HepG2 (cell line): ENCODE measurements around the gene THRA. TPM values are rescaled to one million over a fixed set of nuclear protein-coding genes. Genes with fewer than 3 reads are reported as not detected.

Source experiments
- BRD4 ChIP-seq: sonication (generic); formaldehyde crosslinking; IDR thresholded peaks from 2 replicates; pipeline ENCODE4 v1.4.0; 2020; ENCODE audit warnings: missing genetic modification reagents
- HMGA1 ChIP-seq: sonication (generic); formaldehyde crosslinking; conservative IDR thresholded peaks from 2 replicates; pipeline ENCODE4 v1.4.0; 2020; ENCODE audit warnings: missing genetic modification reagents
- HNF1B ChIP-seq: sonication (generic); formaldehyde crosslinking; IDR thresholded peaks from 2 replicates; pipeline ENCODE4 v1.5.1; 2020; ENCODE audit warnings: mild to moderate bottlenecking, moderate library complexity, missing genetic modification reagents
- MAFG ChIP-seq: sonication (generic); formaldehyde crosslinking; IDR thresholded peaks from 2 replicates; pipeline ENCODE4 v1.5.1; 2020; ENCODE audit warnings: mild to moderate bottlenecking, missing genetic modification reagents
- NRL ChIP-seq: sonication (generic); formaldehyde crosslinking; IDR thresholded peaks from 2 replicates; pipeline ENCODE4 v1.5.0; 2020; ENCODE audit warnings: missing genetic modification reagents, mild to moderate bottlenecking, moderate library complexity, borderline replicate concordance
- PRDM15 ChIP-seq: sonication (generic); formaldehyde crosslinking; IDR thresholded peaks from 2 replicates; pipeline ENCODE4 v1.4.0; 2020; ENCODE audit warnings: missing genetic modification reagents
- RERE ChIP-seq: IDR thresholded peaks from 2 replicates; pipeline ENCODE4 v1.6.1; 2016; ENCODE audit warnings: low read depth, missing genetic modification reagents, missing compliant biosample characterization
- RFX3 ChIP-seq: IDR thresholded peaks from 2 replicates; pipeline ENCODE4 v1.6.1; 2016; ENCODE audit warnings: missing biosample characterization, missing genetic modification reagents
- TBL1XR1 ChIP-seq: fragments of 150-350 bp; IDR thresholded peaks from 2 replicates; pipeline ENCODE4 v1.6.1; 2014; ENCODE audit warnings: borderline replicate concordance, low read length; ENCODE audit not compliant: partially characterized antibody
- TBX3 ChIP-seq: fragments of 450-650 bp; IDR thresholded peaks from 2 replicates; pipeline ENCODE4 v1.6.1; 2017; ENCODE audit warnings: antibody characterized with exemption, mild to moderate bottlenecking, inconsistent platforms, borderline replicate concordance
- THYN1 ChIP-seq: sonication (generic); formaldehyde crosslinking; IDR thresholded peaks from 2 replicates; pipeline ENCODE4 v1.8.1; 2023; ENCODE audit warnings: low read depth, mild to moderate bottlenecking, moderate library complexity, missing genetic modification reagents, borderline replicate concordance
- U2AF2 ChIP-seq: fragments of 200-400 bp; formaldehyde crosslinking; IDR thresholded peaks from 2 replicates; pipeline ENCODE4 v1.6.1; 2017; ENCODE audit warnings: low read depth, mild to moderate bottlenecking, low read length
- ZNF160 ChIP-seq: sonication (generic); formaldehyde crosslinking; IDR thresholded peaks from 2 replicates; pipeline ENCODE4 v1.8.0; 2022; ENCODE audit warnings: mild to moderate bottlenecking, inconsistent platforms, missing genetic modification reagents
- ZNF292 ChIP-seq: sonication (generic); formaldehyde crosslinking; IDR thresholded peaks from 2 replicates; pipeline ENCODE4 v1.8.1; 2022; ENCODE audit warnings: mild to moderate bottlenecking, low read depth, missing genetic modification reagents, borderline replicate concordance
- ZNF329 ChIP-seq: sonication (generic); formaldehyde crosslinking; IDR thresholded peaks from 2 replicates; pipeline ENCODE4 v1.9.0; 2021; ENCODE audit warnings: low read depth, mild to moderate bottlenecking, missing genetic modification reagents
- ZNF34 ChIP-seq: sonication (generic); formaldehyde crosslinking; IDR thresholded peaks from 2 replicates; pipeline ENCODE4 v1.4.0; 2020; ENCODE audit warnings: mild to moderate bottlenecking, missing genetic modification reagents, borderline replicate concordance
- ZNF468 ChIP-seq: sonication (generic); formaldehyde crosslinking; IDR thresholded peaks from 2 replicates; pipeline ENCODE4 v1.8.0; 2022; ENCODE audit warnings: mild to moderate bottlenecking, moderate library complexity, missing genetic modification reagents
- ZNF543 ChIP-seq: sonication (generic); formaldehyde crosslinking; IDR thresholded peaks from 2 replicates; pipeline ENCODE4 v1.4.0; 2020; ENCODE audit warnings: mild to moderate bottlenecking, missing genetic modification reagents
- ZNF674 ChIP-seq: sonication (generic); formaldehyde crosslinking; IDR thresholded peaks from 2 replicates; pipeline ENCODE4 v1.5.0; 2020; ENCODE audit warnings: low read depth, mild to moderate bottlenecking, missing genetic modification reagents
- polyA plus RNA-seq, 8 experiments: library from polyadenylated mRNA; depleted of rRNA in 3 of 8; stranded (reverse) in 7 of 8; unstranded in 1 of 8; fragments of >200 nt; fragmentation: Illumina TruSeq in 4 of 8; extraction: Trizol in 4 of 8; gene quantifications; 2 replicates each; pipeline versions ENCODE4 v1.2.1 to v1.2.3, GENCODE V29; 2011 to 2016; ENCODE audit warnings: low read depth in 4 of 8, missing spikeins in 1 of 8, mixed read lengths in 1 of 8; ENCODE audit not compliant: insufficient read depth in 1 of 8
- total RNA-seq, 5 experiments: library from RNA; depleted of rRNA; stranded (reverse); fragments of >200 nt; fragmentation: Illumina TruSeq; extraction: Trizol; gene quantifications; 2 replicates each; pipeline ENCODE4 v1.2.3, GENCODE V29; 2016; ENCODE audit warnings: low read depth in 1 of 5

The THRA gene
- total and polyA plus RNA-seq, 2 of the 13 experiments (the other 11 are each of a cell fraction or from before 2014, with no cell fraction given) = 8.0 to 9.9 TPM

- TF ChIP-seq RERE (CRISPR knock-in tag) (peak; percentile 91), HMGA1 (CRISPR knock-in tag) (no peak), RFX3 (CRISPR knock-in tag) (peak; percentile 99), U2AF2 (peak; percentile 99), THYN1 (no peak), ZNF543 (CRISPR knock-in tag) (peak; percentile 96), ZNF468 (no peak), BRD4 (no peak), ZNF329 (CRISPR knock-in tag) (peak; percentile 95), TBL1XR1 (peak; percentile 74), PRDM15 (CRISPR knock-in tag) (no peak), TBX3 (no peak; the same call in 1 of the 2 replicates), ZNF34 (CRISPR knock-in tag) (peak; percentile 92; the same call in 1 of the 2 replicates), ZNF160 (CRISPR knock-in tag) (peak; percentile 68), ZNF674 (CRISPR knock-in tag) (peak; percentile 98; the same call in 1 of the 2 replicates), ZNF292 (CRISPR knock-in tag) (peak; percentile 57; the same call in 1 of the 2 replicates), HNF1B (CRISPR knock-in tag) (peak; percentile 88), MAFG (CRISPR knock-in tag) (no peak), NRL (CRISPR knock-in tag) (peak; percentile 90)
Measured at GRCh38 chr17:40098846-40099618, 36.3 kb downstream of the THRA start (continued).
